T-helper 17 cell (primary cell): ENCODE measurements around the gene ECHDC3. TPM values are rescaled to one million over a fixed set of nuclear protein-coding genes. Genes with fewer than 3 reads are reported as not detected.

ENCODE experiments used
- ATAC-seq: fragments of 150-1000 bp; cut with Tn5 transposase; 2 replicates; pipeline ENCODE4 v1.10.0; 2021; ENCODE audit warnings: mild to moderate bottlenecking, moderate library complexity
- DNase-seq, 3 donors: peaks; one replicate each; pipeline versions ENCODE4 v3.0.0 to v3.0.0-alpha.2; 2020 to 2021
- H3K9me3 ChIP-seq: one replicate; pipeline ENCODE4 v1.7.0; 2013; ENCODE audit warnings: low read length, mild to moderate bottlenecking; ENCODE audit not compliant: control insufficient read depth, poor library complexity, severe bottlenecking
- H3K27ac Mint-ChIP-seq: one replicate; pipeline ENCODE4 v1.8.0; 2022; ENCODE audit warnings: mild to moderate bottlenecking, moderate library complexity, mixed read lengths
- H3K27me3 Mint-ChIP-seq: one replicate; pipeline ENCODE4 v1.8.0; 2022; ENCODE audit warnings: mixed read lengths
- H3K36me3 Mint-ChIP-seq: one replicate; pipeline ENCODE4 v1.8.0; 2022; ENCODE audit warnings: low read depth, mixed read lengths
- H3K4me1 Mint-ChIP-seq: one replicate; pipeline ENCODE4 v1.8.0; 2022; ENCODE audit warnings: mild to moderate bottlenecking, mixed read lengths
- H3K4me3 Mint-ChIP-seq: one replicate; pipeline ENCODE4 v1.8.0; 2022; ENCODE audit warnings: mild to moderate bottlenecking, moderate library complexity, mixed read lengths
- total RNA-seq, 4 donors: library from RNA in 2 of 4; stranded (reverse) in 2 of 4; gene quantifications; one replicate each; pipeline ENCODE4 v1.2.3 and lab custom pipeline; 2022 to 2026

The ECHDC3 gene
- total RNA-seq, 2 donors from 2014 or later, result 0.72 TPM; not detected in 1

DNA sequence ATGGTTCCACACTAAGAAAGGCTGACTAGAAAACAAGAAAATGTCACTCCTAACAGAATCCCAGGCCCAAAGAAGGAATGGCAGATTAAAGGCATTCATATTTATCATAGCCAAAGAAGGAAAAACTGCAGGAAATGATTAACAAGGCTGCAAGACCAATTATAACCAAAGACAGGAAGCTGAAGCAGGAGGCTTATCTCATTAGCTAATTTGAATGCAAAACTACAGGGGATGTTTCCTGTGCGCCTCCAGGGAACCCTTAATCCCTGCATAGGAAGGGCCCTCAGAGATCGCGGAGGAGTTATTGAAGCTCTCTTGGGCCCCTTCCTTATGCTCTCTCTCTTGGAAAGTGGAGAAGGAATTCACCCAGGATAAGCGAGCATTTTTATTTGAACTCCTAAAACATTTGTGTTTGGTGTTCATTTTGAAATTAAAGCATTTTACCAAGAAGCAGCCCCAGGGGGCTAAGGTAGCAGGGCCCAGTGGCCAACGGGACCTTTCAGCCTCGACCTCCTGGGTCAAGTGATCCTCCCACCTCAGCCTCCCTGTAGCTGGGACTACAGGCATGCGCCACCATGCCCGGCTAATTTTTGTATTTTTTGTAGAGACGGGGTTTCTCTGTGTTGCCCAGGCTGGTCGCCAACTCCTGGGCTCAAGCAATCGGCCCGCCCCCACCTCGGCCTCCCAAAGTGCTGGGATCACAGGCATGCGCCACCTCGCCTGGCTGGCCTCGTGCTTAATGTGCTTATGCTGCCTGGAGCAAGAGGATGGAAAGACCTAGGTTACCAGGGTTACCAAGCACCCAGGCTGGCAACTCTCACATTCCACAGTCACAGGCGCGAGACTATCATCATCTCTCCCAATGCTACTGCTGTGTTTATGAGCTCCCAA, 56.9 kb downstream of the ECHDC3 start:
- H3K27me3 Mint-ChIP-seq, result peaks cover 16% of the 10 kb centered on the region
- no peak for DNase-seq
- H3K4me3 Mint-ChIP-seq, result no peak overlapping the region

DNA sequence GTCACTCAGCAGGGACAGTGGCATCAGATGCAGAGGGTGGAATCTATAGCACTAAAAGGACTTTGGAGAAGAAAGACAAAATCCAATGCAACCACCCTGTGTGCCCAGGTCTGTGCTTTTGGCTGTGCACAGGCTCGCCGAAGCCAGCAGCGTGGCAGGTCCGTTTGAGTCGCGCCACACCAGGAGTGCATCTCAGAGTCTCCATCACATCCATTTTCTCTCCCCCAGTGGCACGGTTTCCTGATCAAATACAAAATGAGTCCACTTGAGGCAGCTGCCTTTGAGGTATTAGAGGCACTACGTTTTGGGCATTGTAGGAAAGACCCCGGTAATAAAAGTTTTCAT, 57.5 kb downstream of the ECHDC3 start:
- H3K27me3 Mint-ChIP-seq, result peaks cover 16% of the 10 kb centered on the region
- no peak overlapping the region for H3K27ac Mint-ChIP-seq
- no peak overlapping the region for H3K4me3 Mint-ChIP-seq
- peaks cover 3% of the 10 kb centered on the region for H3K4me1 Mint-ChIP-seq
- ATAC-seq, result no peak
- no peaks in the 10 kb centered on the region for H3K36me3 Mint-ChIP-seq
- no peak for DNase-seq
- no peaks in the 10 kb centered on the region for H3K9me3 ChIP-seq

More for the DNA sequence above, 56.9 kb downstream of the ECHDC3 start:
- H3K27ac Mint-ChIP-seq, result no peak overlapping the region
- peaks cover 3% of the 10 kb centered on the region for H3K4me1 Mint-ChIP-seq
- no peak for ATAC-seq
- H3K9me3 ChIP-seq, result no peaks in the 10 kb centered on the region
- H3K36me3 Mint-ChIP-seq, result no peaks in the 10 kb centered on the region

DNA sequence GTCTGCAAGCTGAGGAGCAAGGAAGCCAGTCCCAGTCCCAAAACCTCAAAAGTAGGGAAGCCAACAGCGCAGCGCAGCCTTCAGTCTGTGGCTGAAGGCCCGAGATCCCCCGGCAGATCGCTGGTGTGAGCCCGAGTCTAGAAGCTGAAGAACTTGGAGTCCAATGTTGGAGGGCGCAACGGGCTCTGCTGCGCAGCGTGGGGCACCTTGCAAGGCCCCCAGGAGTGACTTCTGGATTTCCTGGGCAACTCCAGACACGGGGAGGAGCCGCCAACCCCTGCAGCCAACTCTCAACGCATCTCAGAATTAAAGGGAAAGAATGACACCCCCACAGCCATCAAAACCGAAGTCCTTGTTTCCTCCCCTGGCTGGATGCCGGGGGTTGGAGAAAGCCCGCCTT, 62.2 kb downstream of the ECHDC3 start:
- ATAC-seq, result no peak
- no peak overlapping the region for H3K4me3 Mint-ChIP-seq
- H3K9me3 ChIP-seq, result no peaks in the 10 kb centered on the region
- DNase-seq, result no peak
- H3K36me3 Mint-ChIP-seq, result peaks cover 2% of the 10 kb centered on the region
- H3K27ac Mint-ChIP-seq, result no peak overlapping the region
- peaks cover 50% of the 10 kb centered on the region for H3K27me3 Mint-ChIP-seq
- no peaks in the 10 kb centered on the region for H3K4me1 Mint-ChIP-seq

DNA sequence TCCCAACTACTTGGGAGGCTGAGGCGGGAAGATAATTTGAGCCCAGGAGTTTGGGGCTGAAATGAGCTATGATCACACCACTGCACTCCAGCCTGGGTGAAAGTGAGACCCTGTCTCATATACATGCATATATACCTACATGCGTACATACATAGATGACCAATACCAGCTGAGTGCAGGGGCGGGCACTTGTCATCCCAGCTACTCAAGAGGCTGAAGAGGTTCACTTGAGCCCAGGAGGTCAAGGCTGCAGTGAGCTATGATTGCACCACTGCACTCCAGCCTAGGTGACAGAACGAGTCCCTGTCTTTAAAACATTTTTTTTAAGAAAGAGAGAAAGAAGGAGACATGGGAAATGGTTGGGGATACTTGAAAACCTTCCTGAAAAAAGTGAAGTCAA, 63.6 kb downstream of the ECHDC3 start:
- Mint-ChIP-seq H3K36me3 (peaks cover 2% of the 10 kb centered on the region), H3K4me3 (no peak overlapping the region), H3K4me1 (no peaks in the 10 kb centered on the region), H3K27me3 (peaks cover 58% of the 10 kb centered on the region), H3K27ac (no peak overlapping the region)
- H3K9me3 ChIP-seq, result no peaks in the 10 kb centered on the region
- DNase-seq, result no peak
- ATAC-seq, result no peak

DNA sequence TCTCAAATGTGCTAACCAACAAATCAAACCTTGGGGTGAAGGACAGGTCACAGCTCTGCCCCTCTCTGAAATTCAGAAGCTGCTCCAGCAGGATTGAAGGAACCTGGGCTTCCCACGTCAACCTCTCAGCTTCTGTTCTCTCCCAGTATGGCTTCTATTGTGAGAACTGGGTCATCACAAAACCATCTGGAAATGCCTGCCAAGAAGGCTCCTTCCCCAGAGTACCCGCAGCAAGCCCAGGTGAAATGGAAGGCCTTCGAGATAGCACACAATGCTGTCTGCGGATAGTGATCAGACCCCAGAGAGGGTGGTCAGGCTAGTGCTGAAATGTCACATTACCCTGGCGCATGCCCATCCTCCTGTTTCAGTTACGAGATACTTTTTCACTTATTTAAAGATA, 64.5 kb downstream of the ECHDC3 start:
- peaks cover 53% of the 10 kb centered on the region for H3K27me3 Mint-ChIP-seq
- H3K27ac Mint-ChIP-seq, result no peak overlapping the region
- no peaks in the 10 kb centered on the region for H3K9me3 ChIP-seq
- ATAC-seq, result no peak
- no peak overlapping the region for H3K4me3 Mint-ChIP-seq
- DNase-seq, result no peak
- no peaks in the 10 kb centered on the region for H3K4me1 Mint-ChIP-seq
- H3K36me3 Mint-ChIP-seq, result peaks cover 2% of the 10 kb centered on the region

DNA sequence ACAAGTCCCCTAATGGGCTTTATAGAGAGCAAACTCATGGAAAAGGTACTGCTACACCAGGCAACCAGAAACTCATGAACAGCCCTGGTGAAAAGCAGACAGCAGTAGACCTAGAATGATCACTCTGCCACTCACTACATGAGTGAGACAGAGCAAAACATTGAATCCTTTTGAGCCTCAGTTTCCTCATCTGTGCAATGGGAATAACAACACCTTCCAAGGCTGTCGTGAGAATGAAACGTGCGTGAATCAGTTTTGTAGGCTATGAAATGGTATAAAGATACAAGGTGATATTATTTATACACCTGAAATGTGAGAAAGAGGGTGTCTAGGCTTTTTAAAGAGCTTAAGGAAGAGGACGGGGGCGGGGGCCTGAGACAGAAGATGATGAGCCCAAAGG, 66.6 kb downstream of the ECHDC3 start:
- H3K27me3 Mint-ChIP-seq, result peaks cover 44% of the 10 kb centered on the region
- ATAC-seq, result no peak

DNA sequence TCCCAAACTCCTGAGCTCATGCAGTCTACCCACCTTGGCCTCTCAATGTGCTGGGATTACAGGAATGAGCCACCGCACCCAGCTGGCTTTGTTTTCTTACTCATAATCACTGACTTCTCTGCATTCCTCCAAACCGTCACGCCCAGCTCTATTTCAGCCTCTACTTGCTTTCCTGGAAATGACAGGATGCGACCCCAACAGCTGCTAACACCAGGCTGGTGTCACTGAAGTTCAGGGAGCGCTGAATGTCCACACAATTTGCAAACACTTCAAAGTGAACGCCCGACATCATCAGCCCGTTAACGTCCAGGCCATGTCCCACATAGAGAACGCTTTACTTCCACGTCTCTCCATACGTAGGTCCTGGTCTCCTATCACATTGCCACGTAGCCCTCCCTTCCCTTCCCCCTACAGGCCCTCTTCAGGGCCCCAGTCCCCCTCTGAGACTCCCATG, 68.2 kb downstream of the ECHDC3 start:
- no peak overlapping the region for H3K27ac Mint-ChIP-seq
- H3K4me1 Mint-ChIP-seq, result no peaks in the 10 kb centered on the region
- no peak for ATAC-seq

More for the DNA sequence above, 66.6 kb downstream of the ECHDC3 start:
- Mint-ChIP-seq H3K4me3 (no peak overlapping the region), H3K27ac (no peak overlapping the region), H3K36me3 (peaks cover 2% of the 10 kb centered on the region), H3K4me1 (no peaks in the 10 kb centered on the region)
- DNase-seq, result no peak
- no peaks in the 10 kb centered on the region for H3K9me3 ChIP-seq

DNA sequence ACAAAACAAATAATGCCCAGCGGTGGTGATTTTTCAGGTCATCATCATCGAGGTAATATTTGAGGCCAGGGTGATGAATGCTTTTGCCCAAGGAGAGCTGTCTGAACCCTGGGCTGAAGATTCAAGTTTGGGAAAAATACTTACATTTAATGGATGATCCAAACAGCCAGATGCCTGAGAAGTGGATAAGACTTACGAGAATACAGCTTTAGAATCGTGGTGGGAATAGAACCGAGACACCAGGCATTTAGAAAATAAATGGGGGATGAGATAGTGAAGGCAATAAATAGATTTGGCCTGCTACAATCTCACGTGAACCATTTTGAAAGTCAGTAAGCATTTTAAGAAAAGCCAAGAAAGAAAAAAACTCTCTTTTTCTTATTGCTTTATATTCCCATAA, 68.8 kb downstream of the ECHDC3 start:
- Mint-ChIP-seq H3K4me3 (no peak overlapping the region), H3K36me3 (no peaks in the 10 kb centered on the region), H3K27ac (no peak overlapping the region), H3K4me1 (no peaks in the 10 kb centered on the region), H3K27me3 (peaks cover 35% of the 10 kb centered on the region)
- H3K9me3 ChIP-seq, result no peaks in the 10 kb centered on the region
- ATAC-seq, result no peak
- DNase-seq, result no peak

More for the DNA sequence above, 68.2 kb downstream of the ECHDC3 start:
- no peak for DNase-seq
- H3K27me3 Mint-ChIP-seq, result peaks cover 41% of the 10 kb centered on the region
- no peaks in the 10 kb centered on the region for H3K36me3 Mint-ChIP-seq
- no peak overlapping the region for H3K4me3 Mint-ChIP-seq
- H3K9me3 ChIP-seq, result no peaks in the 10 kb centered on the region

DNA sequence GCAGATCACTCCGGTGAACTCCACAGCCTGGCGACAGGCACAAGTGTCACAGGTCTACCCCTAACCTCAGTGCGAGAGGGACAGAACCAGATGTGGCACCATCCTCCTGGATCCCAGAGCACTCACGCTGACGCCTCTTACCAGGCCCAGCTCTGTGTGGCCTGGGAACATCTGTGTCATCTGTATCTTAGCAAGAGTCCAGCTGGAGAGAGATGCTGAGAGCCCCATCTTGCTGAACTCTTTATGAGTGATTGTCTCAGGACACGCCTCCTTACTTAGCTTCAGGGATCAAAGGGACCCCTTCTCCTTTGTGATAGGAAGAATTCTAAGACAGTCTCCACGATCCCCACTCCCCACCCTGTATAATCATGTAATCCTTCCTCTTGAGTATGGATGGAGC, 71.0 kb downstream of the ECHDC3 start:
- H3K27me3 Mint-ChIP-seq, result peaks cover 19% of the 10 kb centered on the region
- no peak for ATAC-seq
- no peaks in the 10 kb centered on the region for H3K9me3 ChIP-seq
- no peak overlapping the region for H3K27ac Mint-ChIP-seq
- DNase-seq, result no peak
- H3K4me1 Mint-ChIP-seq, result no peaks in the 10 kb centered on the region
- no peak overlapping the region for H3K4me3 Mint-ChIP-seq
- no peaks in the 10 kb centered on the region for H3K36me3 Mint-ChIP-seq

Other genes starting within 250 kb of the ECHDC3 start
- 1 to 10 TPM; 2.5 to 5.6 TPM for gene USP6NL, start 130.7 kb upstream of the ECHDC3 start, total RNA-seq
- gene PROSER2, start 81.0 kb downstream of the ECHDC3 start, total RNA-seq, result 1 to 10 TPM; 3.2 to 5.1 TPM